Measurements from ENCODE around the gene DAGLA.

GRCh38 chr11:61768376-61769076 is 88.3 kb downstream of the DAGLA start:
- TF ChIP-seq CTCF (IDR thresholded peaks at IDR 0.05 in 8 of 11, conservative IDR thresholded peaks at IDR 0.05 in 3 of 11), result no peak
- no peak for TF ChIP-seq POLR2A (IDR thresholded peaks at IDR 0.05)
- no peak for TF ChIP-seq POLR2AphosphoS5 (IDR thresholded peaks at IDR 0.05)
